Mammary epithelial cell (primary cell): ENCODE results near the gene SIX5.

Experiments used
- EZH2 ChIP-seq: IDR thresholded peaks from 2 replicates; pipeline ENCODE4 v1.6.1; 2012; ENCODE audit warnings: low read length, inconsistent platforms, borderline replicate concordance
- TF ChIP-seq, protein P1 (sequence below), 2 donors: IDR thresholded peaks in 1 of 2; conservative IDR thresholded peaks in 1 of 2; 2 replicates each; pipeline ENCODE4 v1.5.1; 2011 to 2012; ENCODE audit warnings: inconsistent platforms in 2 of 2, low read length in 2 of 2, mild to moderate bottlenecking in 2 of 2, control low read depth in 1 of 2, low read depth in 1 of 2; ENCODE audit not compliant: insufficient read depth in 1 of 2; ENCODE audit errors: extremely low read depth in 1 of 2

DNA sequence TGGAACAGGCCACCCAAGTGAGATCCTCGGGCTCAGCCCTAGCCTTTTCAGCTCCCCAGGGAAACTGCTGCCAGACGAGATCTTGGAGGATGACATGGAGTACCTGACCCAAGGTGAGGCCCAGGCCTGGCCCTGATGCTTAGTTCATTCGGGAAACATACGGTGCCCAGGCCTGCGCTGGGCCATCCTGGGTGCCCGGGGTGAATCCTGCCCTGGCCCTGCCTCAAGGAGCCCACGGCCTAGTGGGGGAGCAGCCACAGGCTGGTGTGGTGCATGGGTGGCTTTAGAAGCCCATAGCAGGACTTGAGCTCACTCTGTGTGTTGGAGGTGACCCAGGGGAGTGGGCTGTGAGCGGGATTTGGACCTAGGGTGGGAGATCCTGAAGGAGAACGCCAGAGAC, 10.1 kb downstream of the SIX5 start:
- TF ChIP-seq, protein P1, sequence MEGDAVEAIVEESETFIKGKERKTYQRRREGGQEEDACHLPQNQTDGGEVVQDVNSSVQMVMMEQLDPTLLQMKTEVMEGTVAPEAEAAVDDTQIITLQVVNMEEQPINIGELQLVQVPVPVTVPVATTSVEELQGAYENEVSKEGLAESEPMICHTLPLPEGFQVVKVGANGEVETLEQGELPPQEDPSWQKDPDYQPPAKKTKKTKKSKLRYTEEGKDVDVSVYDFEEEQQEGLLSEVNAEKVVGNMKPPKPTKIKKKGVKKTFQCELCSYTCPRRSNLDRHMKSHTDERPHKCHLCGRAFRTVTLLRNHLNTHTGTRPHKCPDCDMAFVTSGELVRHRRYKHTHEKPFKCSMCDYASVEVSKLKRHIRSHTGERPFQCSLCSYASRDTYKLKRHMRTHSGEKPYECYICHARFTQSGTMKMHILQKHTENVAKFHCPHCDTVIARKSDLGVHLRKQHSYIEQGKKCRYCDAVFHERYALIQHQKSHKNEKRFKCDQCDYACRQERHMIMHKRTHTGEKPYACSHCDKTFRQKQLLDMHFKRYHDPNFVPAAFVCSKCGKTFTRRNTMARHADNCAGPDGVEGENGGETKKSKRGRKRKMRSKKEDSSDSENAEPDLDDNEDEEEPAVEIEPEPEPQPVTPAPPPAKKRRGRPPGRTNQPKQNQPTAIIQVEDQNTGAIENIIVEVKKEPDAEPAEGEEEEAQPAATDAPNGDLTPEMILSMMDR (conservative IDR thresholded peaks at IDR 0.05 in 1 of 2, IDR thresholded peaks at IDR 0.05 in 1 of 2; ENCODE audit: extremely low read depth in 1 of 2, insufficient read depth in 1 of 2, low read depth in 1 of 2, low read length in 2 of 2), result no peak
- TF ChIP-seq EZH2, result no peak
